Hepatocyte (in vitro differentiated cells): ENCODE measurements around the gene PRDM5.

Experiments
- CTCF ChIP-seq: fragments of 200-600 bp; sonication (generic); IDR thresholded peaks from 2 replicates; pipeline ENCODE4 v1.5.1; 2016; ENCODE audit warnings: antibody characterized with exemption, mild to moderate bottlenecking; ENCODE audit not compliant: poor library complexity
- EZH2 ChIP-seq: fragments of 200-600 bp; sonication (generic); IDR thresholded peaks from 2 replicates; pipeline ENCODE4 v1.6.1; 2016; ENCODE audit warnings: antibody characterized with exemption, mild to moderate bottlenecking, borderline replicate concordance
- EZH2phosphoT487 ChIP-seq: fragments of 200-600 bp; sonication (generic); IDR thresholded peaks from one replicate; pipeline ENCODE4 v1.6.1; 2018; ENCODE audit warnings: antibody characterized with exemption, mild to moderate bottlenecking, low read depth, moderate library complexity; ENCODE audit not compliant: unreplicated experiment, severe bottlenecking

- TF ChIP-seq CTCF (no peak), EZH2 (no peak), EZH2phosphoT487 (no peak)
These were observed 137.3 kb downstream of the PRDM5 start for GRCh38 chr4:120785202-120785601.
